PFSK-1 (cell line): ENCODE results near the gene VDAC2.

ENCODE experiments used
- POLR2AphosphoS5 ChIP-seq: IDR thresholded peaks from 2 replicates; pipeline ENCODE4 v1.6.1; 2012; ENCODE audit warnings: low read depth, mild to moderate bottlenecking, control low read depth, low read length, moderate library complexity
- TAF1 ChIP-seq: IDR thresholded peaks from 2 replicates; pipeline ENCODE4 v1.6.1; 2012; ENCODE audit warnings: low read length, control low read depth, borderline replicate concordance; ENCODE audit not compliant: insufficient read depth

GRCh38 chr10:75228834-75229233 is 18.2 kb downstream of the VDAC2 start:
- TF ChIP-seq TAF1, result no peak
- TF ChIP-seq POLR2AphosphoS5, result no peak
